ENCODE data around the gene IL5RA. TPM values are rescaled to one million over a fixed set of nuclear protein-coding genes. Genes with fewer than 3 reads are reported as not detected.

The IL5RA gene
- total and polyA plus RNA-seq, 10 of the 15 experiments (the other 5 are each of a cell fraction or from before 2014, with no cell fraction given): 0.04 to 0.53 (median 0.14) TPM; not detected in 6

DNA sequence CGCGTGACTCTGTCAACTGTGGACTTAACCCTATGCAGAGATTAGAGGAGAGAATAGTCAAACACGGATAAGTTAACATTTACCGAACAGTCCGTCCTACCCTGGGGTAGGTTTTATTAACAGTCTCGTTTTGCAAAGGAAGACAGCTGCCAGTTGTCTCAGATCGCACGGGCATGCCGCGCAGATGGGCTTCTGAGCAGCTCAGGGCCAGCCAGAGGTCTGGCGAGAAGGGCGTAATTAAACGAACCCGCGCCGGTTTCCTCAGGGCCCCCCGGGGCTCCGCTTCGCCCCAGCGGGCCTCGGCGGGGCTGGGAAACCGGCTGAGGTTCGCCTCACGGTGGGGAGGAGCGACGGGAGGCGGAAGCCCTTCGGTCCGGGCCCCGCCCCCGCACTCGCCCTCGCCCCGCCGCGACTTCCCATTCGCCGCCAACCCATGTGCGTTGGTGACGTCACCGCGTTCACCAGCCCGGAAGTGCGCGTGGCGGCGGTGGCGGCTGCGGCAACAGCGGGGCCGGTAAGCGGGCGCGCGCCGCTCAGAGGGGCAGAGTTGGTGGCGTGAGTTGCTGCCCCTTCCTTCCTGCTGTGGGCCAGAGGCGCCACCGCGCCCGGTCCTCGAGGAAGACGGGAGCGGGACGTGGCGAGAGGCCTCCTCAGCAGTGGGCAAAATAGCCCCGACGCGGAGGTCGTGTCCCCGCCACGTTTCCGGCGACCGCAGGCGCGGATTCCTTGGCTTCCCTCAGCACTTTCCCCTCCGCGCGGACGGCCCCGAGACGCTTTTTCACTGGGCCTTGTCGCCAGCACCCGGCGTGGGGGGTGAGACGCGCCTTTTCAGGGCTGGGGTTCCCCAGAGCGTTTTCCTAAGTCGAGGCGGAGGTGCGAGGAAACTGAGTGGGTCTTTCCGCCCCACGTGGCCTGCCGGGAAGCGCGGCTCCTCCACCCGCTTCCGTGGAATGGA, 16.6 kb upstream of the IL5RA start, which contains the start of gene TRNT1 (continued):
- TF ChIP-seq E4F1 (IDR thresholded peaks at IDR 0.05; ENCODE audit: borderline replicate concordance, partially characterized antibody) (peak; percentile 88), BCL11A (IDR thresholded peaks at IDR 0.05; ENCODE audit: low read depth, low read length) (no peak), TCF3 (IDR thresholded peaks at IDR 0.05; ENCODE audit: borderline replicate concordance, insufficient read depth, low read depth, low read length) (peak; percentile 37; the same call in 1 of the 2 replicates), ZSCAN29 (IDR thresholded peaks at IDR 0.05) (no peak), KLF5 (IDR thresholded peaks at IDR 0.05; ENCODE audit: partially characterized antibody) (no peak), ZNF207 (IDR thresholded peaks at IDR 0.05; ENCODE audit: borderline replicate concordance) (no peak), SUPT20H (IDR thresholded peaks at IDR 0.05; ENCODE audit: borderline replicate concordance, control insufficient read depth, low read depth, low read length) (no peak), CHD2 (IDR thresholded peaks at IDR 0.05; ENCODE audit: borderline replicate concordance, low read depth, low read length) (0 out of 2 replicates have a peak, but pooled peaks have one; percentile 46), CREM (IDR thresholded peaks at IDR 0.05; ENCODE audit: low read depth) (peak; percentile 92), POLR2AphosphoS2 (IDR thresholded peaks at IDR 0.05; ENCODE audit: low read depth, low read length) (peak; percentile 52; the same call in 1 of the 2 replicates), CREB1 (IDR thresholded peaks at IDR 0.05; ENCODE audit: low read depth) (peak; percentile 94), SIN3A (IDR thresholded peaks at IDR 0.05; ENCODE audit: low read depth, low read length) (no peak), STAT1 (conservative IDR thresholded peaks at IDR 0.05) (0 out of 2 replicates have a peak, but pooled peaks have one; percentile 25), ZBTB33 (IDR thresholded peaks at IDR 0.05) (peak; percentile 58; the same call in 1 of the 2 replicates), RBBP5 (conservative IDR thresholded peaks at IDR 0.05) (no peak), SP1 (IDR thresholded peaks at IDR 0.05; ENCODE audit: low read depth, low read length) (peak; percentile 55), SMAD1 (IDR thresholded peaks at IDR 0.05; ENCODE audit: low read depth, partially characterized antibody) (no peak), EED (IDR thresholded peaks at IDR 0.05; ENCODE audit: low read depth) (no peak)
- TF ChIP-seq, protein P1, sequence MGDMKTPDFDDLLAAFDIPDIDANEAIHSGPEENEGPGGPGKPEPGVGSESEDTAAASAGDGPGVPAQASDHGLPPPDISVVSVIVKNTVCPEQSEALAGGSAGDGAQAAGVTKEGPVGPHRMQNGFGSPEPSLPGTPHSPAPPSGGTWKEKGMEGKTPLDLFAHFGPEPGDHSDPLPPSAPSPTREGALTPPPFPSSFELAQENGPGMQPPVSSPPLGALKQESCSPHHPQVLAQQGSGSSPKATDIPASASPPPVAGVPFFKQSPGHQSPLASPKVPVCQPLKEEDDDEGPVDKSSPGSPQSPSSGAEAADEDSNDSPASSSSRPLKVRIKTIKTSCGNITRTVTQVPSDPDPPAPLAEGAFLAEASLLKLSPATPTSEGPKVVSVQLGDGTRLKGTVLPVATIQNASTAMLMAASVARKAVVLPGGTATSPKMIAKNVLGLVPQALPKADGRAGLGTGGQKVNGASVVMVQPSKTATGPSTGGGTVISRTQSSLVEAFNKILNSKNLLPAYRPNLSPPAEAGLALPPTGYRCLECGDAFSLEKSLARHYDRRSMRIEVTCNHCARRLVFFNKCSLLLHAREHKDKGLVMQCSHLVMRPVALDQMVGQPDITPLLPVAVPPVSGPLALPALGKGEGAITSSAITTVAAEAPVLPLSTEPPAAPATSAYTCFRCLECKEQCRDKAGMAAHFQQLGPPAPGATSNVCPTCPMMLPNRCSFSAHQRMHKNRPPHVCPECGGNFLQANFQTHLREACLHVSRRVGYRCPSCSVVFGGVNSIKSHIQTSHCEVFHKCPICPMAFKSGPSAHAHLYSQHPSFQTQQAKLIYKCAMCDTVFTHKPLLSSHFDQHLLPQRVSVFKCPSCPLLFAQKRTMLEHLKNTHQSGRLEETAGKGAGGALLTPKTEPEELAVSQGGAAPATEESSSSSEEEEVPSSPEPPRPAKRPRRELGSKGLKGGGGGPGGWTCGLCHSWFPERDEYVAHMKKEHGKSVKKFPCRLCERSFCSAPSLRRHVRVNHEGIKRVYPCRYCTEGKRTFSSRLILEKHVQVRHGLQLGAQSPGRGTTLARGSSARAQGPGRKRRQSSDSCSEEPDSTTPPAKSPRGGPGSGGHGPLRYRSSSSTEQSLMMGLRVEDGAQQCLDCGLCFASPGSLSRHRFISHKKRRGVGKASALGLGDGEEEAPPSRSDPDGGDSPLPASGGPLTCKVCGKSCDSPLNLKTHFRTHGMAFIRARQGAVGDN (IDR thresholded peaks at IDR 0.05): peak; percentile 59
- TF ChIP-seq, protein P2, sequence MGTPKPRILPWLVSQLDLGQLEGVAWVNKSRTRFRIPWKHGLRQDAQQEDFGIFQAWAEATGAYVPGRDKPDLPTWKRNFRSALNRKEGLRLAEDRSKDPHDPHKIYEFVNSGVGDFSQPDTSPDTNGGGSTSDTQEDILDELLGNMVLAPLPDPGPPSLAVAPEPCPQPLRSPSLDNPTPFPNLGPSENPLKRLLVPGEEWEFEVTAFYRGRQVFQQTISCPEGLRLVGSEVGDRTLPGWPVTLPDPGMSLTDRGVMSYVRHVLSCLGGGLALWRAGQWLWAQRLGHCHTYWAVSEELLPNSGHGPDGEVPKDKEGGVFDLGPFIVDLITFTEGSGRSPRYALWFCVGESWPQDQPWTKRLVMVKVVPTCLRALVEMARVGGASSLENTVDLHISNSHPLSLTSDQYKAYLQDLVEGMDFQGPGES (IDR thresholded peaks at IDR 0.05): no peak

Measured in GM12878 (cell line).